SU-DHL-6 (cell line): Measurements from ENCODE around the gene ZNF627.

ENCODE experiments used
- H2AFZ ChIP-seq: fragments of 200-600 bp; sonication (generic); 2 replicates; pipeline ENCODE4 v1.6.1; 2014; ENCODE audit warnings: low read depth, mild to moderate bottlenecking, moderate library complexity, mixed read lengths, antibody characterized with exemption, low read length; ENCODE audit not compliant: severe bottlenecking
- H3F3A ChIP-seq: fragments of 200-600 bp; shearing (Covaris generic); 2 replicates; pipeline ENCODE4 v1.6.0; 2016; ENCODE audit warnings: antibody characterized with exemption, mild to moderate bottlenecking; ENCODE audit not compliant: insufficient read depth
- H3K27ac ChIP-seq: fragments of 200-600 bp; sonication (generic); 2 replicates; pipeline ENCODE4 v1.5.1; 2016; ENCODE audit warnings: low read depth, mild to moderate bottlenecking, low read length, moderate library complexity, mixed read lengths
- H3K27me3 ChIP-seq: fragments of 200-600 bp; sonication (generic), shearing (Covaris generic); 2 replicates; pipeline ENCODE4 v1.6.0; 2014; ENCODE audit warnings: mild to moderate bottlenecking, low read length
- H3K36me3 ChIP-seq: fragments of 200-600 bp; sonication (generic); 2 replicates; pipeline ENCODE4 v1.6.1; 2014; ENCODE audit warnings: mild to moderate bottlenecking, low read length, mixed read lengths
- H3K4me2 ChIP-seq: fragments of 300-600, 200-600 bp; shearing (Covaris generic), sonication (generic); 2 replicates; pipeline ENCODE4 v1.6.0; 2014; ENCODE audit warnings: low read length, low read depth, mild to moderate bottlenecking; ENCODE audit not compliant: poor library complexity, severe bottlenecking
- H3K4me3 ChIP-seq: fragments of 200-600 bp; sonication (generic); 2 replicates; pipeline ENCODE4 v1.5.1; 2014; ENCODE audit warnings: antibody characterized with exemption, low read length, mild to moderate bottlenecking, mixed read lengths; ENCODE audit not compliant: insufficient read depth, poor library complexity, severe bottlenecking
- H3K79me2 ChIP-seq: fragments of 200-600 bp; sonication (generic); 2 replicates; pipeline ENCODE4 v1.6.1; 2014; ENCODE audit warnings: mild to moderate bottlenecking, low read length, moderate library complexity; ENCODE audit not compliant: insufficient read depth
- H3K9ac ChIP-seq: fragments of 200-600 bp; sonication (generic); 2 replicates; pipeline ENCODE4 v1.7.0; 2014; ENCODE audit warnings: mild to moderate bottlenecking, low read length
- H3K9me2 ChIP-seq: fragments of 200-600 bp; sonication (generic); replicated peaks from 2 replicates; pipeline ENCODE4 v1.6.1; 2014; ENCODE audit warnings: low read length; ENCODE audit not compliant: insufficient read depth
- H3K9me3 ChIP-seq: fragments of 200-600 bp; sonication (generic); 2 replicates; pipeline ENCODE4 v1.6.1; 2014; ENCODE audit warnings: low read length, mixed read lengths; ENCODE audit not compliant: insufficient read depth
- H4K20me1 ChIP-seq: fragments of 200-600 bp; sonication (generic); 2 replicates; pipeline ENCODE4 v1.6.1; 2014; ENCODE audit warnings: low read depth, mild to moderate bottlenecking, antibody characterized with exemption, low read length, moderate library complexity, mixed read lengths
- EZH2phosphoT487 ChIP-seq: fragments of 200-600 bp; sonication (generic), shearing (Covaris generic); conservative IDR thresholded peaks from 2 replicates; pipeline ENCODE4 v1.6.1; 2018; ENCODE audit warnings: mild to moderate bottlenecking, antibody characterized with exemption, low read length, moderate library complexity, mixed read lengths
- TF ChIP-seq, protein P1 (sequence below): fragments of 200-600 bp; sonication (generic); IDR thresholded peaks from one replicate; pipeline ENCODE4 v1.5.1; 2017; ENCODE audit warnings: antibody characterized with exemption, mild to moderate bottlenecking, low read length, moderate library complexity; ENCODE audit not compliant: insufficient read depth, poor library complexity, severe bottlenecking

ZNF627 gene

DNA sequence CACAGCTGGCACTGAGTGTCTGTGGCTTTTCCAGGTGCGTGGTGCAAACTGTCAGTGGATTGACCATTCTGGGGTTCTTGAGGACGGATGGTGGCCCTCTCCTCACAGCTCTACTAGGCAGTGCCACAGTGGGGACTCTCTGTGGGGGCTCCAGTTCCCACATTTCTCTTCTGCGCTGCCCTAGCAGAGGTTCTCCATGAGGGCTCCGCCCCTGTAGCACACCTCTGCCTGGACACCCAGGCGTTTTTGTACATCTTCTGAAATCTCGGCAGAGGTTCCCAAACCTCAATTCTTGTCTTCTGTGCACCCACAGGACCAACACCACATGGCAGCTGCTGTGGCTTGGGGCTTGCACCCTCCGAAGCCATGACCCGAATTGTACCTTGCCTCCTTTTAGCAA lies 9.2 kb downstream of the ZNF627 start:
- no peak overlapping the region for H3K27ac ChIP-seq
- H3K9me3 ChIP-seq: peaks cover 9% of the 10 kb centered on the region; the same call in 1 of the 2 replicates
- peaks cover 4% of the 10 kb centered on the region for H3K79me2 ChIP-seq
- no peak overlapping the region for H3K4me3 ChIP-seq
- no peak for TF ChIP-seq EZH2phosphoT487
- TF ChIP-seq, protein P1, sequence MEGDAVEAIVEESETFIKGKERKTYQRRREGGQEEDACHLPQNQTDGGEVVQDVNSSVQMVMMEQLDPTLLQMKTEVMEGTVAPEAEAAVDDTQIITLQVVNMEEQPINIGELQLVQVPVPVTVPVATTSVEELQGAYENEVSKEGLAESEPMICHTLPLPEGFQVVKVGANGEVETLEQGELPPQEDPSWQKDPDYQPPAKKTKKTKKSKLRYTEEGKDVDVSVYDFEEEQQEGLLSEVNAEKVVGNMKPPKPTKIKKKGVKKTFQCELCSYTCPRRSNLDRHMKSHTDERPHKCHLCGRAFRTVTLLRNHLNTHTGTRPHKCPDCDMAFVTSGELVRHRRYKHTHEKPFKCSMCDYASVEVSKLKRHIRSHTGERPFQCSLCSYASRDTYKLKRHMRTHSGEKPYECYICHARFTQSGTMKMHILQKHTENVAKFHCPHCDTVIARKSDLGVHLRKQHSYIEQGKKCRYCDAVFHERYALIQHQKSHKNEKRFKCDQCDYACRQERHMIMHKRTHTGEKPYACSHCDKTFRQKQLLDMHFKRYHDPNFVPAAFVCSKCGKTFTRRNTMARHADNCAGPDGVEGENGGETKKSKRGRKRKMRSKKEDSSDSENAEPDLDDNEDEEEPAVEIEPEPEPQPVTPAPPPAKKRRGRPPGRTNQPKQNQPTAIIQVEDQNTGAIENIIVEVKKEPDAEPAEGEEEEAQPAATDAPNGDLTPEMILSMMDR: no peak
- H3K36me3 ChIP-seq: peaks cover 8% of the 10 kb centered on the region; the same call in 1 of the 2 replicates
- H3K9ac ChIP-seq: no peak overlapping the region
- no peak overlapping the region for H3K4me2 ChIP-seq
- H4K20me1 ChIP-seq: no peaks in the 10 kb centered on the region
- no peaks in the 10 kb centered on the region for H3K27me3 ChIP-seq
- H3F3A ChIP-seq: no peaks in the 10 kb centered on the region; the same call in 1 of the 2 replicates
- H2AFZ ChIP-seq: no peak overlapping the region
- H3K9me2 ChIP-seq: no peaks in the 10 kb centered on the region

DNA sequence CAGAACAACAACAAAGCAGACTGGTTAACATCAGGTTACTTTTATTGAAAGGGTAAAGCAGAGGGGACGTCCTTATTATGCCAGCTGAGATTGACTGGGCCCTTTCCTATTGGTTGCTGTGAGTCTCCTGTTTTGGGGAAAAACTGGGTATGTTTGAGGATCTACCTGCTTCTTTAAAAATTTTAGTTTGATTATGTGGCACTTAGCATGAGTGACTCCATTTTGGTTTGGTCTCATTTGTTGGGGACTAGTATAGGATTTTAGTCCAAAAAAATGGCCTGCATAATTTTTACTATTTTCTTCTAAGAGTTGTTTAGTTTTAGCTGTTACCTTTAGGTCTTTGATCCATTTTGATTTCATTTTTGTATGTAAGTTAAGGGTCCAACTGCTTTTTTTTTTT lies 14.4 kb downstream of the ZNF627 start:
- TF ChIP-seq EZH2phosphoT487: no peak
- TF ChIP-seq, protein P1: no peak
- H2AFZ ChIP-seq: no peak overlapping the region
- peaks cover 5% of the 10 kb centered on the region; the same call in 1 of the 2 replicates for H3K9me3 ChIP-seq
- no peak overlapping the region for H3K9ac ChIP-seq
- H3F3A ChIP-seq: no peaks in the 10 kb centered on the region; the same call in 1 of the 2 replicates
- no peaks in the 10 kb centered on the region for H4K20me1 ChIP-seq
- H3K27me3 ChIP-seq: no peaks in the 10 kb centered on the region
- H3K79me2 ChIP-seq: no peaks in the 10 kb centered on the region
- peaks cover 13% of the 10 kb centered on the region for H3K36me3 ChIP-seq
- H3K4me3 ChIP-seq: no peak overlapping the region
- H3K4me2 ChIP-seq: no peak overlapping the region
- H3K9me2 ChIP-seq: no peaks in the 10 kb centered on the region
- H3K27ac ChIP-seq: no peak overlapping the region

DNA sequence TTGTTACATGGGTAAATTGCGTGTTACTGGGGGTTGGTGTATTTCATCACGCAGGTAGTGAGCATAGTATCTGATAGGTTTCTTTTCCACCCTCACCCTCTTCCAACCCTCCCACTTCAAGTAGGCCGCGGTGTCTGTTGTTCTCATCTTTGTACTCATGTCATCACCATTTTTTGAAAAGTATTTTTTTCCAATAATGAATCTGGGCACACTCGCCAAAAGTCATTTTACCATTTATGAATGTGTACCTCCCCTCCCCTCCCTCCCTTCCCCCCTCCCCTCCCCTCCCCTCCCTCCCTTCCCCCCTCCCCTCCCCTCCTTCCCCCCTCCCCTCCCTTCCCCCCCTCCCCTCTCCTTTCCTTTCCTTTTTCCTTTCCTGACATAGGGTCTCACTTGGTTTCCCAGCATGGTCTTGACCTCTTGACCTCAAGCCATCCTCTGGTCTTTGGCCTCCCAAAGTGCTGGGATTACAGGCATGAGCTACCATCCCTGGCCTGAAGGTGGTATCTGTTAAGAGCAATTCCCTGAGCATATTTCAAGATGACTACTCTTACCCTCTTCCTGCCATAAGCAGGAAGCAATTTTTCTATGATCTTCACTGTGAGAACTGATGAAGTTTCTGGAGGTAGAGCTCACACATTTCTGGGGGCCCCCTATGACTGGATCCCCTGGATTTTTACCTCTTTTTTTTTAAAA lies 15.7 kb downstream of the ZNF627 start:
- no peaks in the 10 kb centered on the region; the same call in 1 of the 2 replicates for H3F3A ChIP-seq
- no peak overlapping the region for H3K4me3 ChIP-seq
- H2AFZ ChIP-seq: no peak overlapping the region
- no peak overlapping the region for H3K9ac ChIP-seq
- peaks cover 26% of the 10 kb centered on the region for H3K36me3 ChIP-seq
- no peaks in the 10 kb centered on the region for H3K27me3 ChIP-seq
- H3K9me2 ChIP-seq: no peaks in the 10 kb centered on the region
- TF ChIP-seq EZH2phosphoT487: no peak
- TF ChIP-seq, protein P1: no peak
- no peaks in the 10 kb centered on the region for H4K20me1 ChIP-seq
- no peak overlapping the region for H3K27ac ChIP-seq
- no peak overlapping the region for H3K4me2 ChIP-seq
- peaks cover 14% of the 10 kb centered on the region; the same call in 1 of the 2 replicates for H3K9me3 ChIP-seq
- no peaks in the 10 kb centered on the region for H3K79me2 ChIP-seq
